HL-60 (cell line): ENCODE measurements around the gene KRTAP10-2.

ENCODE experiments used
- DNase-seq, 2 experiments: peaks; one replicate each; pipeline ENCODE4 v3.0.0-alpha.2; 2010 to 2020; ENCODE audit warnings: low read depth in 1 of 2, low spot score in 1 of 2
- H3K27ac ChIP-seq: fragments of 250-450 bp; sonication (Bioruptor Pico); replicated peaks from 2 replicates; pipeline ENCODE4 v1.5.1; 2020; ENCODE audit warnings: mild to moderate bottlenecking, moderate library complexity
- H3K27me3 ChIP-seq: fragments of 250-450 bp; sonication (Bioruptor Pico); 2 replicates; pipeline ENCODE4 v1.5.1; 2021; ENCODE audit warnings: mild to moderate bottlenecking, moderate library complexity; ENCODE audit not compliant: insufficient read depth, poor library complexity, severe bottlenecking
- H3K4me3 ChIP-seq: replicated peaks from 2 replicates; pipeline ENCODE4 v1.5.1; 2011; ENCODE audit warnings: mild to moderate bottlenecking, control low read depth, low read length; ENCODE audit not compliant: insufficient read depth
- CTCF ChIP-seq: IDR thresholded peaks from one replicate; pipeline ENCODE4 v1.5.1; 2011; ENCODE audit warnings: low read length, control low read depth, inconsistent platforms; ENCODE audit not compliant: insufficient read depth
- GABPA ChIP-seq: IDR thresholded peaks from 2 replicates; pipeline ENCODE4 v1.6.1; 2012; ENCODE audit warnings: low read depth
- POLR2AphosphoS5 ChIP-seq: IDR thresholded peaks from 2 replicates; pipeline ENCODE4 v1.6.1; 2012; ENCODE audit warnings: low read depth
- REST ChIP-seq: IDR thresholded peaks from 2 replicates; pipeline ENCODE4 v1.6.1; 2012; ENCODE audit warnings: low read depth; ENCODE audit not compliant: insufficient replicate concordance
- SPI1 ChIP-seq: IDR thresholded peaks from 2 replicates; pipeline ENCODE4 v1.6.1; 2012; ENCODE audit warnings: low read depth, mild to moderate bottlenecking, borderline replicate concordance

KRTAP10-2 gene

GRCh38 chr21:44557491-44558328 is 6.4 kb upstream of the KRTAP10-2 start:
- Histone ChIP-seq H3K27me3 (peaks cover 23% of the 10 kb centered on the region), H3K4me3 (no peak overlapping the region), H3K27ac (no peak overlapping the region)
- TF ChIP-seq POLR2AphosphoS5 (no peak), REST (no peak), GABPA (no peak), CTCF (no peak), SPI1 (no peak)
- DNase-seq = no peak

GRCh38 chr21:44556879-44557278 is 5.6 kb upstream of the KRTAP10-2 start:
- TF ChIP-seq GABPA (no peak), POLR2AphosphoS5 (no peak), REST (no peak), CTCF (no peak), SPI1 (no peak)
- no peak overlapping the region for H3K4me3 ChIP-seq
- H3K27me3 ChIP-seq = peaks cover 23% of the 10 kb centered on the region
- DNase-seq = no peak
- no peak overlapping the region for H3K27ac ChIP-seq

GRCh38 chr21:44555200-44555875 is 4.0 kb upstream of the KRTAP10-2 start:
- H3K27ac ChIP-seq = no peak overlapping the region

More at GRCh38 chr21:44555200-44555875, 4.0 kb upstream of the KRTAP10-2 start:
- H3K4me3 ChIP-seq = no peak overlapping the region
- peaks cover 22% of the 10 kb centered on the region for H3K27me3 ChIP-seq
- no peak for DNase-seq
- TF ChIP-seq POLR2AphosphoS5 (no peak), CTCF (no peak), REST (no peak), SPI1 (no peak), GABPA (no peak)
